K562 (cell line): ENCODE data around the gene NPC1. TPM values are rescaled to one million over a fixed set of nuclear protein-coding genes. Genes with fewer than 3 reads are reported as not detected.

Experiments
- ATAC-seq: fragments of 200-7000 bp; cut with Tn5 transposase; 3 replicates; pipeline ENCODE4 v1.9.1; 2020; ENCODE audit warnings: moderate library complexity
- BruUV-seq: library from RNA; stranded (reverse); fragments of 400-500 nt; replicated peaks from 2 replicates; lab custom pipeline; 2021; lab: Mats Ljungman, UMichigan
- CTCF ChIA-PET: fragments of 300-600 bp; formaldehyde crosslinking; extraction: SDS; loops from one replicate; lab custom pipeline; 2021; ENCODE audit warnings: low intra/inter-chr PET ratio; lab: Yijun Ruan, JAX
- POLR2A ChIA-PET: fragments of 300-600, 350-650 bp; sonication (Branson Sonifier 250); formaldehyde crosslinking; extraction: SDS; loops from one replicate; lab custom pipeline; 2021; ENCODE audit warnings: antibody characterized with exemption, inconsistent platforms; lab: Yijun Ruan, JAX
- DNase-seq, 4 experiments: peaks; one replicate each; pipeline versions ENCODE4 v3.0.0 to v3.0.0-alpha.2; 2011 to 2018; ENCODE audit warnings: low spot score in 3 of 4, mixed read lengths in 3 of 4; ENCODE audit errors: extremely low read depth in 1 of 4
- FAIRE-seq: peaks from 2 replicates; lab custom pipeline; 2011; peaks lifted over from hg19 to GRCh38; lab: Jason Lieb, UNC
- H2AFZ ChIP-seq: 2 replicates; pipeline ENCODE4 v1.6.0; 2011; ENCODE audit warnings: low read depth, low read length, control low read depth, inconsistent platforms
- H3K27ac ChIP-seq: fragments of 200-600 bp; 3 replicates; pipeline ENCODE4 v1.8.0; 2011; ENCODE audit warnings: low read depth, mild to moderate bottlenecking, control low read depth, inconsistent platforms, low read length, moderate library complexity, mixed read lengths; ENCODE audit errors: extremely low read depth
- H3K27me3 ChIP-seq, 2 experiments: fragments of 300-600 bp in 1 of 2; 2 replicates in 1 of 2; 3 replicates in 1 of 2; pipeline versions ENCODE4 v1.6.0 to v1.8.0; 2011; ENCODE audit warnings: inconsistent platforms in 2 of 2, low read length in 2 of 2, mild to moderate bottlenecking in 1 of 2, mixed read lengths in 1 of 2, moderate library complexity in 1 of 2; ENCODE audit not compliant: control insufficient read depth in 2 of 2, insufficient read depth in 2 of 2
- H3K36me3 ChIP-seq: fragments of 300-600 bp; 3 replicates; pipeline ENCODE4 v1.8.0; 2011; ENCODE audit warnings: mild to moderate bottlenecking, low read length, inconsistent platforms; ENCODE audit not compliant: control insufficient read depth, insufficient read depth
- H3K4me1 ChIP-seq, 2 experiments: fragments of 200-600 bp in 1 of 2; replicated peaks in 1 of 2; 2 replicates in 1 of 2; 3 replicates in 1 of 2; pipeline versions ENCODE4 v1.5.1 to v1.8.0; 2011; ENCODE audit warnings: inconsistent platforms in 2 of 2, low read length in 2 of 2, mild to moderate bottlenecking in 1 of 2, mixed read lengths in 1 of 2, moderate library complexity in 1 of 2; ENCODE audit not compliant: control insufficient read depth in 2 of 2, insufficient read depth in 2 of 2
- H3K4me2 ChIP-seq: 2 replicates; pipeline ENCODE4 v1.6.1; 2011; ENCODE audit warnings: low read length, control low read depth, inconsistent platforms, mixed read lengths; ENCODE audit not compliant: insufficient read depth
- H3K4me3 ChIP-seq: fragments of 200-600 bp; sonication (generic), shearing (Covaris generic); 2 replicates; pipeline ENCODE4 v1.5.1; 2016; ENCODE audit warnings: control low read depth, inconsistent platforms
- H3K79me2 ChIP-seq: fragments of 200-600 bp; 3 replicates; pipeline ENCODE4 v1.8.0; 2011; ENCODE audit warnings: low read length, inconsistent platforms; ENCODE audit not compliant: control insufficient read depth, insufficient read depth
- H3K9ac ChIP-seq, 2 experiments: 2 replicates each; pipeline versions ENCODE4 v1.6.0 to v1.6.1; 2011; ENCODE audit warnings: low read depth in 2 of 2, low read length in 2 of 2, control low read depth in 1 of 2, inconsistent platforms in 1 of 2, mild to moderate bottlenecking in 1 of 2, mixed read lengths in 1 of 2; ENCODE audit not compliant: insufficient read depth in 1 of 2
- H3K9me1 ChIP-seq: one replicate; pipeline ENCODE4 v1.6.0; 2011; ENCODE audit warnings: inconsistent platforms, mild to moderate bottlenecking, low read length, moderate library complexity; ENCODE audit not compliant: control insufficient read depth, insufficient read depth
- H3K9me3 ChIP-seq: replicated peaks from 2 replicates; pipeline ENCODE4 v1.5.1; 2011; ENCODE audit warnings: low read depth, low read length, inconsistent platforms; ENCODE audit not compliant: control insufficient read depth, insufficient read depth
- H4K20me1 ChIP-seq: replicated peaks from 2 replicates; pipeline ENCODE4 v1.6.1; 2011; ENCODE audit warnings: low read length, inconsistent platforms, mixed read lengths; ENCODE audit not compliant: control insufficient read depth, insufficient read depth
- ETV1 ChIP-seq: fragments of 450-650 bp; conservative IDR thresholded peaks from 2 replicates; pipeline ENCODE4 v1.6.1; 2016; ENCODE audit warnings: missing genetic modification characterization, control low read depth, low read depth, missing compliant biosample characterization
- FIP1L1 ChIP-seq: fragments of 200-400 bp; formaldehyde crosslinking; IDR thresholded peaks from 2 replicates; pipeline ENCODE4 v1.6.1; 2018; ENCODE audit warnings: mild to moderate bottlenecking, low read depth, low read length; ENCODE audit not compliant: poor library complexity, severe bottlenecking
- GABPB1 ChIP-seq: sonication (generic); formaldehyde crosslinking; IDR thresholded peaks from 2 replicates; pipeline ENCODE4 v1.8.0; 2022; ENCODE audit warnings: mild to moderate bottlenecking, missing genetic modification reagents
- KDM4B ChIP-seq, 2 experiments: fragments of 450-650 bp in 1 of 2; sonication (generic) in 1 of 2; IDR thresholded peaks; 2 replicates each; pipeline ENCODE4 v1.6.1; 2016 to 2017; ENCODE audit warnings: borderline replicate concordance in 2 of 2, antibody characterized with exemption in 1 of 2, low read depth in 1 of 2, mild to moderate bottlenecking in 1 of 2
- NFE2L1 ChIP-seq: fragments of 450-650 bp; IDR thresholded peaks from 2 replicates; pipeline ENCODE4 v1.6.1; 2016; ENCODE audit warnings: missing genetic modification characterization, low read depth, mild to moderate bottlenecking, missing compliant biosample characterization, moderate library complexity, borderline replicate concordance
- NR2C2 ChIP-seq, 2 experiments: fragments of 200-800 bp in 1 of 2; sonication (Bioruptor generic) in 1 of 2; sonication (generic) in 1 of 2; formaldehyde crosslinking in 1 of 2; IDR thresholded peaks; 2 replicates each; pipeline versions ENCODE4 v1.6.1 to v1.8.0; 2016 to 2022; ENCODE audit warnings: mild to moderate bottlenecking in 1 of 2, missing compliant biosample characterization in 1 of 2, missing genetic modification characterization in 1 of 2, missing genetic modification reagents in 1 of 2
- PCBP2 ChIP-seq: fragments of 200-400 bp; formaldehyde crosslinking; IDR thresholded peaks from 2 replicates; pipeline ENCODE4 v1.6.1; 2018; ENCODE audit warnings: low read length, low read depth, mild to moderate bottlenecking, moderate library complexity; ENCODE audit not compliant: poor library complexity, severe bottlenecking
- RBFOX2 ChIP-seq: fragments of 200-400 bp; formaldehyde crosslinking; IDR thresholded peaks from 2 replicates; pipeline ENCODE4 v1.6.1; 2017; ENCODE audit warnings: low read depth, mild to moderate bottlenecking, low read length, moderate library complexity
- RBM34 ChIP-seq: fragments of 200-400 bp; formaldehyde crosslinking; IDR thresholded peaks from 2 replicates; pipeline ENCODE4 v1.6.1; 2018; ENCODE audit warnings: low read length, borderline replicate concordance; ENCODE audit not compliant: insufficient read depth
- ZBTB1 ChIP-seq: sonication (generic); formaldehyde crosslinking; IDR thresholded peaks from 2 replicates; pipeline ENCODE4 v1.8.1; 2023; ENCODE audit warnings: missing genetic modification reagents, low read depth, mild to moderate bottlenecking, borderline replicate concordance
- WGBS: fragments of 100-300 bp; shearing (Covaris generic); methylation state at CpG from one replicate; pipeline ENCODE4 v1.1.6; 2016; ENCODE audit warnings: low coverage, mixed read lengths; ENCODE audit not compliant: insufficient coverage; ENCODE audit errors: missing lambda C conversion rate; 5-methylcytosine and 5-hydroxymethylcytosine counted together
- in situ Hi-C: fragments of 300-500 bp; cut with MboI; formaldehyde crosslinking; loops from 4 replicates; pipeline ENCODE4 v1.15.0; 2018; ENCODE audit warnings: inconsistent platforms, mixed read lengths
- intact Hi-C: fragments of 100-400 bp; cut with micrococcal nuclease; formaldehyde crosslinking; loops from 2 replicates; pipeline ENCODE4 v1.14.2; 2022
- polyA plus RNA-seq, 8 experiments: library from polyadenylated mRNA; depleted of rRNA in 4 of 8; stranded (reverse) in 5 of 8; unstranded in 3 of 8; fragments of >200 nt; fragmentation: Nextera tagmentation in 2 of 8; fragmentation: Illumina TruSeq in 1 of 8; extraction: Ambion mirVana in 2 of 8; extraction: Trizol in 1 of 8; gene quantifications; 2 replicates each; pipeline versions ENCODE4 v1.2.1 to v1.2.3, GENCODE V29; 2011 to 2014; ENCODE audit warnings: inconsistent platforms in 1 of 8, missing spikeins in 1 of 8
- total RNA-seq, 7 experiments: library from RNA; depleted of rRNA in 6 of 7; stranded (reverse); fragments of >200 nt in 6 of 7; fragmentation: Illumina TruSeq in 2 of 7; extraction: Trizol in 2 of 7; gene quantifications; 2 replicates each; pipeline versions ENCODE4 v1.2.1 to v1.2.3, GENCODE V29; 2011 to 2021; ENCODE audit warnings: low replicate concordance in 1 of 7
- TF ChIP-seq, protein P1 (sequence below): fragments of 250-450 bp; sonication (Bioruptor Pico); IDR thresholded peaks from 2 replicates; pipeline ENCODE4 v1.5.0; 2022; ENCODE audit warnings: mild to moderate bottlenecking
- TF ChIP-seq, protein P2 (sequence below): fragments of 250-450 bp; sonication (Bioruptor Pico); IDR thresholded peaks from 2 replicates; pipeline ENCODE4 v1.8.0; 2022; ENCODE audit warnings: moderate library complexity, mild to moderate bottlenecking, inconsistent platforms
- TF ChIP-seq, protein P3 (sequence below): fragments of 450-650 bp; IDR thresholded peaks from 2 replicates; pipeline ENCODE4 v1.6.1; 2017; ENCODE audit warnings: antibody characterized with exemption, mild to moderate bottlenecking

Gene NPC1
- total and polyA plus RNA-seq, 9 of the 15 experiments (the other 6 are each of a cell fraction or from before 2014, with no cell fraction given), result 17.1 to 45.9 (median 27.6) TPM

- no peak for TF ChIP-seq FIP1L1
- TF ChIP-seq NR2C2 (CRISPR knock-in tag; IDR thresholded peaks at IDR 0.05), result no peak
- no peak for TF ChIP-seq NR2C2 (tag; IDR thresholded peaks at IDR 0.05)
- TF ChIP-seq KDM4B (IDR thresholded peaks at IDR 0.05; ENCODE audit: borderline replicate concordance in 2 of 2, low read depth in 1 of 2), result no peak
These were observed 37.6 kb downstream of the NPC1 start (continued) for GRCh38 chr18:23548719-23549118.

GRCh38 chr18:23548275-23548674 lies 38.0 kb downstream of the NPC1 start:
- H3K4me3 ChIP-seq, result no peak overlapping the region
- H3K27ac ChIP-seq, result no peak overlapping the region
- no peak overlapping the region for H3K4me2 ChIP-seq
- intact Hi-C loops (no loop called here), in situ Hi-C loops (no loop called here)
- H3K9me3 ChIP-seq, result no peaks in the 10 kb centered on the region
- no peak for ATAC-seq
- ChIA-PET POLR2A (interaction anchor here (0.7 to 1.3 kb wide), 2 partner anchors 8 to 84 kb away, joined by 3 read pairs; no protein-coding TSS in a partner anchor), CTCF (no interaction called here)
- no peak overlapping the region for H3K9ac ChIP-seq
- no peak overlapping the region for H2AFZ ChIP-seq
- WGBS, result 86% methylated on average over 1 of the region's 2 CpGs
- peaks cover 0 to 3% of the 10 kb centered on the region in 2 experiments; a peak in 1 of 5 replicates for H3K4me1 ChIP-seq
- no peaks in the 10 kb centered on the region for H3K79me2 ChIP-seq
- no TSS peak for BruUV-seq
- no peaks in the 10 kb centered on the region for H3K9me1 ChIP-seq
- H3K27me3 ChIP-seq, result no peaks in the 10 kb centered on the region
- DNase-seq, result no peak
- no peak for FAIRE-seq
- no peaks in the 10 kb centered on the region for H4K20me1 ChIP-seq
- H3K36me3 ChIP-seq, result peaks cover 84% of the 10 kb centered on the region
- TF ChIP-seq RBFOX2 (no peak), RBM34 (no peak), PCBP2 (no peak), ETV1 (tag) (no peak), ZBTB1 (CRISPR knock-in tag) (no peak), NFE2L1 (no peak), GABPB1 (no peak)
- TF ChIP-seq, protein P1, sequence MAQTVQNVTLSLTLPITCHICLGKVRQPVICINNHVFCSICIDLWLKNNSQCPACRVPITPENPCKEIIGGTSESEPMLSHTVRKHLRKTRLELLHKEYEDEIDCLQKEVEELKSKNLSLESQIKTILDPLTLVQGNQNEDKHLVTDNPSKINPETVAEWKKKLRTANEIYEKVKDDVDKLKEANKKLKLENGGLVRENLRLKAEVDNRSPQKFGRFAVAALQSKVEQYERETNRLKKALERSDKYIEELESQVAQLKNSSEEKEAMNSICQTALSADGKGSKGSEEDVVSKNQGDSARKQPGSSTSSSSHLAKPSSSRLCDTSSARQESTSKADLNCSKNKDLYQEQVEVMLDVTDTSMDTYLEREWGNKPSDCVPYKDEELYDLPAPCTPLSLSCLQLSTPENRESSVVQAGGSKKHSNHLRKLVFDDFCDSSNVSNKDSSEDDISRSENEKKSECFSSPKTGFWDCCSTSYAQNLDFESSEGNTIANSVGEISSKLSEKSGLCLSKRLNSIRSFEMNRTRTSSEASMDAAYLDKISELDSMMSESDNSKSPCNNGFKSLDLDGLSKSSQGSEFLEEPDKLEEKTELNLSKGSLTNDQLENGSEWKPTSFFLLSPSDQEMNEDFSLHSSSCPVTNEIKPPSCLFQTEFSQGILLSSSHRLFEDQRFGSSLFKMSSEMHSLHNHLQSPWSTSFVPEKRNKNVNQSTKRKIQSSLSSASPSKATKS, result no peak
- TF ChIP-seq, protein P2, sequence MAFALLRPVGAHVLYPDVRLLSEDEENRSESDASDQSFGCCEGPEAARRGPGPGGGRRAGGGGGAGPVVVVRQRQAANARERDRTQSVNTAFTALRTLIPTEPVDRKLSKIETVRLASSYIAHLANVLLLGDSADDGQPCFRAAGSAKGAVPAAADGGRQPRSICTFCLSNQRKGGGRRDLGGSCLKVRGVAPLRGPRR (CRISPR knock-in tag), result no peak
- TF ChIP-seq, protein P3, sequence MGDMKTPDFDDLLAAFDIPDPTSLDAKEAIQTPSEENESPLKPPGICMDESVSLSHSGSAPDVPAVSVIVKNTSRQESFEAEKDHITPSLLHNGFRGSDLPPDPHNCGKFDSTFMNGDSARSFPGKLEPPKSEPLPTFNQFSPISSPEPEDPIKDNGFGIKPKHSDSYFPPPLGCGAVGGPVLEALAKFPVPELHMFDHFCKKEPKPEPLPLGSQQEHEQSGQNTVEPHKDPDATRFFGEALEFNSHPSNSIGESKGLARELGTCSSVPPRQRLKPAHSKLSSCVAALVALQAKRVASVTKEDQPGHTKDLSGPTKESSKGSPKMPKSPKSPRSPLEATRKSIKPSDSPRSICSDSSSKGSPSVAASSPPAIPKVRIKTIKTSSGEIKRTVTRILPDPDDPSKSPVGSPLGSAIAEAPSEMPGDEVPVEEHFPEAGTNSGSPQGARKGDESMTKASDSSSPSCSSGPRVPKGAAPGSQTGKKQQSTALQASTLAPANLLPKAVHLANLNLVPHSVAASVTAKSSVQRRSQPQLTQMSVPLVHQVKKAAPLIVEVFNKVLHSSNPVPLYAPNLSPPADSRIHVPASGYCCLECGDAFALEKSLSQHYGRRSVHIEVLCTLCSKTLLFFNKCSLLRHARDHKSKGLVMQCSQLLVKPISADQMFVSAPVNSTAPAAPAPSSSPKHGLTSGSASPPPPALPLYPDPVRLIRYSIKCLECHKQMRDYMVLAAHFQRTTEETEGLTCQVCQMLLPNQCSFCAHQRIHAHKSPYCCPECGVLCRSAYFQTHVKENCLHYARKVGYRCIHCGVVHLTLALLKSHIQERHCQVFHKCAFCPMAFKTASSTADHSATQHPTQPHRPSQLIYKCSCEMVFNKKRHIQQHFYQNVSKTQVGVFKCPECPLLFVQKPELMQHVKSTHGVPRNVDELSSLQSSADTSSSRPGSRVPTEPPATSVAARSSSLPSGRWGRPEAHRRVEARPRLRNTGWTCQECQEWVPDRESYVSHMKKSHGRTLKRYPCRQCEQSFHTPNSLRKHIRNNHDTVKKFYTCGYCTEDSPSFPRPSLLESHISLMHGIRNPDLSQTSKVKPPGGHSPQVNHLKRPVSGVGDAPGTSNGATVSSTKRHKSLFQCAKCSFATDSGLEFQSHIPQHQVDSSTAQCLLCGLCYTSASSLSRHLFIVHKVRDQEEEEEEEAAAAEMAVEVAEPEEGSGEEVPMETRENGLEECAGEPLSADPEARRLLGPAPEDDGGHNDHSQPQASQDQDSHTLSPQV, result no peak
